GM12875 (cell line): Measurements from ENCODE around the gene KCNIP1.

Experiments
- H3K4me3 ChIP-seq: one replicate; pipeline ENCODE4 v1.5.1; 2011; ENCODE audit warnings: low read depth, low read length, control low read depth
- CTCF ChIP-seq: IDR thresholded peaks from 2 replicates; pipeline ENCODE4 v1.5.1; 2011; ENCODE audit warnings: low read depth, mild to moderate bottlenecking, control low read depth, inconsistent platforms, low read length, moderate library complexity, borderline replicate concordance; ENCODE audit not compliant: insufficient read depth

Gene KCNIP1

GRCh38 chr5:170697031-170697430 is 193.2 kb downstream of the KCNIP1 start:
- no peak overlapping the region for H3K4me3 ChIP-seq
- no peak for TF ChIP-seq CTCF

- H3K4me3 ChIP-seq, result no peak overlapping the region
- no peak for TF ChIP-seq CTCF
These were observed 196.7 kb downstream of the KCNIP1 start for GRCh38 chr5:170700503-170700902.

- H3K4me3 ChIP-seq, result no peak overlapping the region
- TF ChIP-seq CTCF, result no peak
These were observed 197.5 kb downstream of the KCNIP1 start for GRCh38 chr5:170701334-170701733.

- H3K4me3 ChIP-seq, result no peak overlapping the region
- TF ChIP-seq CTCF, result no peak
These were observed 200.8 kb downstream of the KCNIP1 start for GRCh38 chr5:170704417-170705192.

GRCh38 chr5:170709640-170710039 is 205.8 kb downstream of the KCNIP1 start:
- TF ChIP-seq CTCF, result no peak
- H3K4me3 ChIP-seq, result no peak overlapping the region

- H3K4me3 ChIP-seq, result no peak overlapping the region
- TF ChIP-seq CTCF, result no peak
These were observed 207.5 kb downstream of the KCNIP1 start for GRCh38 chr5:170711300-170711699.

- TF ChIP-seq CTCF, result no peak
- no peak overlapping the region for H3K4me3 ChIP-seq
These were observed 211.3 kb downstream of the KCNIP1 start for GRCh38 chr5:170715141-170715540.
